Right lung (tissue), 5 donors: Measurements from ENCODE around the gene LGALS13. TPM values are rescaled to one million over a fixed set of nuclear protein-coding genes. Genes with fewer than 3 reads are reported as not detected.
"Not testable (repeated sequence)": the region's sequence is repeated elsewhere in the genome, so short reads cannot be mapped to it uniquely, and the experiment has no call there.

Source experiments
- DNase-seq, 2 donors: peaks; one replicate each; pipeline ENCODE4 v3.0.0-alpha.2; 2013
- polyA plus RNA-seq, 5 donors: library from polyadenylated mRNA; unstranded; fragments of 120-200 nt; gene quantifications; one replicate each; pipeline versions ENCODE4 v1.2.1 to v1.2.3, GENCODE V29; 2013; ENCODE audit warnings: inconsistent platforms in 1 of 5, low replicate concordance in 1 of 5; ENCODE audit not compliant: insufficient read length in 5 of 5, insufficient read depth in 1 of 5

LGALS13 gene
- polyA plus RNA-seq, 5 donors = not detected

DNA sequence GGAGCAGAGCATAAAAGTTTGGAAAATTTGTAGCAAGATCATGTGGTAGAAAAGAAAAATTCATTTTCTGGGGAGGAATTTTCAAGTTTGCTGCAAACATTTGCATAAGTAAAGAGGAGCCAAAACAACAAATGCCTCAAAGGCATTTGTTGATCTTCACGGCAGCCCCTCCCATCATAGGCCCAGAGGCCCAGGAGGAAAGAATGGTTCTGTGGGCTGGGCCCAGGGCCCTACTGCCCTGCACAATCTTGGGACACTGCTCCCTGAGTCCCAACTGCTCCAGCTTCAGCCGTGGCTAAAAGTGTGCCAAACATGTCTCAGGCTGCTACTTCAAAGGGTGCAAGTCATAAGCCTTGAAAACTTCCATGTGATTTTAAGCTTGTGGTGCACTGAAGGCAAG, 11.3 kb downstream of the LGALS13 start:
- no peak for DNase-seq

DNA sequence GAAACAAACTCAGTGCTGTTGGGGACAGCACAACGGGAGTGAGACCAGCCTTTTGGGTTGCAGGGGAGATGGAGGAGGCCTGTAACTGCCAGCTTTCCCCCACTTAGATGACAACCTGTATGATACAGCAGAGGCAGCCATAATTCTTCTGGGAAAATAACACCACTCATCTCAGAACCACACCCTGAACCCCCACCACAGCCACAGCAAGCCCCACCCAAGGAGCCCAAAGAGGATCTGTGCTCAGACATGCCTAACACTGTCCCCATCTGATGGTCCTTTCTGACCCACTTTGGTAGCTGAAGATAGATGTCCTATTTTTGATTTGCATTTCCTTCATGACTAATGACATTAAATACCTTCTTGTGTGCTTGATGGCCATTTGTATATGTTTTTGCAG, 15.4 kb downstream of the LGALS13 start:
- DNase-seq = no peak

DNA sequence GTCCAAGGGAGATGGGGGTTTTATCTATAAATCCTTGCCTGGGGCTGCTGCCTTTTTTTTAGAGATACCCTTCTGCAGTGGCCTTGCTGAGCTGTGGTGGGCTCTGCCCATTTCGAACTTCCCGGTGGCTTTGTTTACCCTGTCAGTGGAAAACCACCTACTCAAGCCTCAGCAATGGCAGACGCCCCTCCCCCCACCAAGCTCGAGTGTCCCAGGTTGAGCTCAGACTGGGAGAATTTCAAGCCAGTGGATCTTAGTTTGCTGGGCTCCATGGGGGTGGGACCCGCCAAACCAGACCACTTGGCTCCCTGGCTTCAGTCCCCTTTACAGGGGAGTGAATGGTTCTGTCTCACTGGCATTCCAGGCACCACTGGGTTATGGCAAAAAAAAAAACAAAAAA, 21.6 kb downstream of the LGALS13 start:
- DNase-seq = no peak

DNA sequence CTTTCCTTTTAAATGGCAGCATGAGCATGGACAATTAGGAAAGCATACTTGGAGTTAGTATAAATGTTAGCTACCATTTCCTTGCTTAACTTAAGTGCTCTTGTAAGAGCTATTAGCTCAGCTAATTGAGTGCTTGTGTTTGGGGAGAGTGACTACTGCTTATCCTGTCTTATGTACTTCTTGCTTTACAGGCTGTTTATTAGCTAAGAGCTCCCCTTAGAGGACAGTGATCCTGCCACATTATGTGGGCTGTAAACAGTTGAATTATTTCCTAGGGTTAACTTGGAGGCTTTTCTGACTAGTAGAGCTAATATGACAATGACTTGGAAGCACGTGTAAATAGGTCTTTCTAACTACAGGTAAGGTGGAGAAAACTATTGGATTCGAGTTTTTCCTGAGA, 25.3 kb downstream of the LGALS13 start:
- DNase-seq = not testable (repeated sequence)

DNA sequence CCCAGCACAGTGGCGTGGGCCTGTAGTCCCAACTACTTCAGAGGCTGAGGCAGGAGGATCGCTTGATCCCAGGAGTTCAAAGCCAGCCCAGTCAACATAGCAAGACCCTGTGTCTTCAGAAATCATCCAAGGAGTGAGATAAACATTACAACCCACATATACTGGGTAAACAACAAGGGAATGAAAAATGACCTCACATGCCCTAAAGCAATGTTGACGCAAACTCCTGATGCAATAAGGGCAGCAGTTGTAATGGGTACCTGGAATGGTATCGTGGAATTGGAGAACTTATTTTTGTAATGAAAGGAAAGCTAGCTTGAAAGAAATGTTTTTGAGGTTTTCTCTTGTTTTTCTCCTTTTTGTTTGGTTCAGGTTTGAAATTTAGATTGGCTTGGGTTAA, 28.9 kb downstream of the LGALS13 start:
- DNase-seq = no peak

DNA sequence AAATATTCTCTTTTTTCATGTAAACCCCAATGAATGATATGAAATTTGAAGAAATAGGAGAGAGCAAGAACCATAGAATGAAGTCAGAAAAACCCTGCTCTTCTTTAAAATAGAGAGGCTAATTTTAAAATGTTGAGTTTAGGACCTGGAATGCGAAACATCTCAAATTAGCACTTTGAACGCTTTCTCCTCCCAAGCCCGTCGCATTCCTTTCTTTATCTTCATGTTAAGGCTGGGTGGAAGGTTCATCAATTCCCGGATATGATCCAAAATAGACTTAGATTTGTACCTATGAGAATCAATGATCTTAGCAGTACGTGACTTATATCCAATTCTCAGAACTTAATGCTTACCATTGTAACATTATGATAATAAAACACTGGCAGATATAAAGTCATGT, 29.3 kb downstream of the LGALS13 start:
- no peak for DNase-seq

DNA sequence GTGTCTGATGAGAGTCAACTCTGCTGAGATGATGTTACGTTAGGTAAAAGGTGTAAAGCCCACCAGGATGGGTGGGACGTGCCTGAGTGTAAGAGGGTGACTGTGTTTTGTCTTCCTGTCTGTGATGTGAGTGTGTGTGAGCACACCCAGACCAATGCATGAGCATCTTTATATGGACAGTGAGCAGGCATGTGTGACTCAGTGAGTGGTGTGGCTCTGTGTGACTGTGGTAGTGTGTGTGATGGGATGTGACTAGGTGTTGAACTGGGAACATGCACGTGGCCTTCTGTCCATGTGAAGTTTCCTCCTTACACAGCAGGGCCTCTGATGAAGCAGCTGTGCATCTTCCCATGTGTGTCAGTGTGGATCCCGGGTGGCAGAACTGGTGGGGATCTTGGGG, 35.6 kb downstream of the LGALS13 start:
- DNase-seq = no peak

DNA sequence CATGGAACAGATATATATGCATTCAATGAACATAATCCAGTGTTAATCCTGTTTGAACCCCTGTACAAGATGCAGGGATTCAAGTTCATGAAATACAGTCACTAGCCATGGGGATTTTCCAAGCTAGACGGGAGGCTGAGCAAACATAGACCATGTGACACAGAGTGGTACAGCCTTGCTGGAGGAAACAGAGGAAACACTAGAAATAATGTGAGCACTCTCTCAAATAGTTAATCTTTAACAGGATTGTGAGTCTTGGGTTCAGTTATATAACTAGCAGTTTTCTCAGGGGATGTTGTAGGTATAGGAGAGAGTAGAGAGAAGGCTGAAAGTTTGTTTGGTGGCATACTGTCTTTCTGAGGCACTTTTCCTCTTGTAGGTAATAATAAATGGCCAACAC, 39.4 kb downstream of the LGALS13 start:
- peak; percentile 9 to 13 for DNase-seq

DNA sequence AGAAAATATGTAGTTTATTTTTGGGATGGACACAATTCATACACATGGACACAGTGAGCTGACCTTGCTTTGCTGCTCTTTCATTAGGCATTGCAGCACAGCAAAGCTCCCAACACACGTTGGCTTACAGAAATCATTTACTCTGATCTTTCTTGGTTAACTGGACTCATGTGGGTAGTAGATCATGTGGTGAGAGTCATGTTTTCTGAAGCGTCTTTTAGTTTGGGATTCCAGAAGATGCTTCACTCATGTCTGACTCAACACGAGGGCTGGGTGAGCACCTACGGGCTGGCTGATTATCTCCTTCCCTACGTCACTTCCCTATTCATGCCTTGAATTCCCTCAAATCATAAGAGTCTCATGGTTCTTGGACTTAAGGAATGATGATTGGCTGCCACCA, 41.3 kb downstream of the LGALS13 start:
- no peak for DNase-seq

DNA sequence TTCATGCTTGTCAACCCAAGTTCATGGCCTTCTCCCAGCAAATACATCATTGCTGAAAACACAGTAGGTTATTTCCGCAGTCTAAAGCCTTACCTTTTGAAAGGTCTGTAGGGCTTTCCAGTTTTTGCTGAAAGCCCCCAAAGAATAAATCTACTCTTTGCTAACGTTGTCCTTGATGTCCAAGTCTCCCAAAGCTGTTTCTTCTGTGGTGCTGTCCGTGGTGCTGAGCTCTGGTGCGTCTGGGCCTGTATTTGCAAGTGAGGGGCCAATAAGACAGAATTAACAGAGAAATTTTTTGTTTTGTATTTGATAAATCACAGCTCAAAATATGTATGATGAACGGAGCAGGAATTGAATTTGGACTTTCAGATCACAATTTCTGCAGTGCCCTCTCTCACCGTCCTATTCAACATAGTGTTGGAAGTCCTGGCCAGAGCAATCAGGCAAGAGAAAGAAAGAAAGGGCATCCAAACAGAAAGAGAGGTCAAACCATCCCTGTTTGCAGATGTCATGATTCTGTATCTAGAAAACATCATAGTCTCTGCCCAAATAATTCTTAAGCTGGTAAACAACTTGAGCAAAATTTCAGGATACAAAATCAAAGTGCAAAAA, 43.6 kb downstream of the LGALS13 start:
- peak; percentile 7 to 8 for DNase-seq

DNA sequence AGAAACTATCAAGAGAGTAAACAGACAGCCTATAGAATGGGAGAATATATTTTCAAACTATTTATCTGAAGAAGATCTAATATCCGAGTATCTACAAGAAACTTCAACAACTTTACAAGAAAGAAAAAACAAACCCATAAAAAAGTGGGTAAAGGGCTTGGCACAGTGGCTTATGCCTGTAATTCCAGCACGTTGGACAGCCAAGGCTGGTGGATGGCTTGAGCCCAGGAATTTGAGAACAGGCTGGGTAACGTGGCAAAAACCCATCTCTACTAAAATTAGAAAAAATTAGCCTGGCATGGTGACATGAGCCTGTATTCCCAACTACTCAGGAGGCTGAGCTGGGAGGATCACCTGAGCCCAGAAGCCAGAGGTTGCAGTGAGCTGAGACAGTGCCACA, 45.6 kb downstream of the LGALS13 start:
- DNase-seq = no peak

DNA sequence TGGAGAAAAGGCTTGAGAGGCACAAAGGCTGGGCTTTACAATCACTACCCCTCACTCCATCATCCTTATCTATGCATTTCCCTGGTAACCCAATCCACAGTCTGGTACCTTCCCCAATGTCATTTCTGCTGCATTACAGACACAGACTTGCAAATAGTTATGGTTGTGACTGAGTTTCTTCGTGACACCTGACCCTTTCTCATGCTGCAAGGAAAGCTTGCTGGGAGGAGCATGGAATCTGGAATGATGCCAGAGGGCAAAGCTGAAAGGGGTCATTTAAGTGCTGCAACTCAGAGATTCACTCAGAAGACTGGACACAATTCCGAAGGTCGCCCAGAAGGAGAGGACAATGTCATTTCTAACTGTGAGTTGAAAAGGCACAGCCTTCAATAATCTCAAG, 53.3 kb downstream of the LGALS13 start, which contains the start of gene LGALS16:
Gene LGALS16 (plus strand): TSS at position 301 of the 400 bp plus-strand sequence. CDS start 49 bp downstream, at position 350.
- DNase-seq = no peak

Other genes with a start within 250 kb of the LGALS13 start
- 10 to 100 TPM; 57.7 to 71.1 (median 69.7) TPM for gene PAF1, start 211.4 kb upstream of the LGALS13 start, polyA plus RNA-seq
- gene MED29, start 211.1 kb upstream of the LGALS13 start, polyA plus RNA-seq = 10 to 100 TPM; 32.9 to 45.0 (median 34.4) TPM
- gene ZFP36, start 195.7 kb upstream of the LGALS13 start, polyA plus RNA-seq = 100 to 1,000 TPM in 1 of 5 donors, 10 to 100 TPM in 4; 36.6 to 122 (median 82.1) TPM
- 10 to 100 TPM; 75.8 to 98.2 (median 89.8) TPM for gene PLEKHG2, start 189.9 kb upstream of the LGALS13 start, polyA plus RNA-seq
- 1,000 to 10,000 TPM; 1,340 to 2,075 (median 1,433) TPM for gene RPS16, start 166.6 kb upstream of the LGALS13 start, polyA plus RNA-seq
- 100 to 1,000 TPM; 112 to 153 (median 126) TPM for gene SUPT5H, start 156.9 kb upstream of the LGALS13 start, polyA plus RNA-seq
- 10 to 100 TPM; 57.7 to 81.3 (median 69.1) TPM for gene TIMM50, start 121.7 kb upstream of the LGALS13 start, polyA plus RNA-seq
- under 1 TPM; 0.18 to 0.59 (median 0.43) TPM for gene DLL3, start 103.6 kb upstream of the LGALS13 start, polyA plus RNA-seq
- gene SELENOV, start 87.4 kb upstream of the LGALS13 start, polyA plus RNA-seq = under 1 TPM in 4 of 5 donors, not detected in 1; 0.25 to 0.51 (median 0.42) TPM
- 1 to 10 TPM; 4.1 to 5.4 (median 4.6) TPM for gene EID2B, start 69.7 kb upstream of the LGALS13 start, polyA plus RNA-seq
- 10 to 100 TPM; 11.7 to 17.9 (median 15.9) TPM for gene EID2, start 62.4 kb upstream of the LGALS13 start, polyA plus RNA-seq
- gene LGALS16, start 53.4 kb downstream of the LGALS13 start, polyA plus RNA-seq = not detected
- gene LGALS14, start 102.0 kb downstream of the LGALS13 start, polyA plus RNA-seq = under 1 TPM in 1 of 5 donors, not detected in 4; 0.37 TPM
- gene CLC, start 135.5 kb downstream of the LGALS13 start, polyA plus RNA-seq = 1 to 10 TPM; 1.2 to 3.1 (median 1.4) TPM
- gene LEUTX, start 176.3 kb downstream of the LGALS13 start, polyA plus RNA-seq = not detected
- gene DYRK1B, start 231.6 kb downstream of the LGALS13 start, polyA plus RNA-seq = 10 to 100 TPM; 23.8 to 30.9 (median 25.3) TPM
- 100 to 1,000 TPM; 290 to 390 (median 350) TPM for gene FBL, start 243.9 kb downstream of the LGALS13 start, polyA plus RNA-seq